ENCODE data around the gene BEND6.

DNA sequence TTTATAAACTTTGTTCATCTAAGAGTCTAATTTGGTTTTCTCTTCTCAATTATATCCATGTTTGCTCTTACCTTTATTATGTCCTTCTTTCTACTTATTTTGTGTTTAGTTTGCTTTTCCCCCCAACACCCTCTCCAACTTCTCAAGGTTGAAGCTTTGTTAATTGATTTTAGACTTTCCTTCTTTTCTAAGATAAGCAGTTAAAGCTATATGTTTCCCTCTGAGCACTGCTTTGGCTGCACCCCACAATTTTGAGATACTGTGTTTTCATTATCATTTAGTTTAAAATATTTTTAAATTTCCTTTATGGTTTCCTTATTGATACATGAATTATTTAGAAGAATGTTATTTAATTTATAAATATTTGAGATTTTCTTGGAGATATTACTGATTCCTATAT, 13.9 kb upstream of the BEND6 start:
- TF ChIP-seq, protein P1, sequence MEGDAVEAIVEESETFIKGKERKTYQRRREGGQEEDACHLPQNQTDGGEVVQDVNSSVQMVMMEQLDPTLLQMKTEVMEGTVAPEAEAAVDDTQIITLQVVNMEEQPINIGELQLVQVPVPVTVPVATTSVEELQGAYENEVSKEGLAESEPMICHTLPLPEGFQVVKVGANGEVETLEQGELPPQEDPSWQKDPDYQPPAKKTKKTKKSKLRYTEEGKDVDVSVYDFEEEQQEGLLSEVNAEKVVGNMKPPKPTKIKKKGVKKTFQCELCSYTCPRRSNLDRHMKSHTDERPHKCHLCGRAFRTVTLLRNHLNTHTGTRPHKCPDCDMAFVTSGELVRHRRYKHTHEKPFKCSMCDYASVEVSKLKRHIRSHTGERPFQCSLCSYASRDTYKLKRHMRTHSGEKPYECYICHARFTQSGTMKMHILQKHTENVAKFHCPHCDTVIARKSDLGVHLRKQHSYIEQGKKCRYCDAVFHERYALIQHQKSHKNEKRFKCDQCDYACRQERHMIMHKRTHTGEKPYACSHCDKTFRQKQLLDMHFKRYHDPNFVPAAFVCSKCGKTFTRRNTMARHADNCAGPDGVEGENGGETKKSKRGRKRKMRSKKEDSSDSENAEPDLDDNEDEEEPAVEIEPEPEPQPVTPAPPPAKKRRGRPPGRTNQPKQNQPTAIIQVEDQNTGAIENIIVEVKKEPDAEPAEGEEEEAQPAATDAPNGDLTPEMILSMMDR (IDR thresholded peaks at IDR 0.05) = no peak
- TF ChIP-seq POLR2A (IDR thresholded peaks at IDR 0.05) (no peak), POLR2AphosphoS5 (IDR thresholded peaks at IDR 0.05) (no peak), EP300 (IDR thresholded peaks at IDR 0.05) (no peak)
